Aorta (tissue), 5 donors: ENCODE measurements around the gene LDLRAD4. TPM values are rescaled to one million over a fixed set of nuclear protein-coding genes. Genes with fewer than 3 reads are reported as not detected.

Experiments
- ATAC-seq: fragments of 200-7000 bp; cut with Tn5 transposase; one replicate; pipeline ENCODE4 v1.9.1; 2022; ENCODE audit warnings: moderate library complexity; ENCODE audit not compliant: low FRiP score
- DNase-seq, 2 donors: peaks; one replicate each; pipeline ENCODE4 v3.0.0-alpha.2; 2020
- H3K27ac ChIP-seq, 2 donors: one replicate each; pipeline ENCODE4 v1.5.1; 2013; ENCODE audit warnings: low read length in 2 of 2, mild to moderate bottlenecking in 2 of 2, moderate library complexity in 2 of 2, control low read depth in 1 of 2, inconsistent platforms in 1 of 2, low read depth in 1 of 2
- H3K27me3 ChIP-seq, 2 donors: one replicate each; pipeline ENCODE4 v1.6.1; 2013; ENCODE audit warnings: control low read depth in 1 of 2, low read length in 1 of 2, mild to moderate bottlenecking in 1 of 2, moderate library complexity in 1 of 2; ENCODE audit not compliant: insufficient read depth in 2 of 2, control insufficient read depth in 1 of 2
- H3K36me3 ChIP-seq, 2 donors: one replicate each; pipeline ENCODE4 v1.6.1; 2013; ENCODE audit warnings: control low read depth in 1 of 2, low read length in 1 of 2, mild to moderate bottlenecking in 1 of 2; ENCODE audit not compliant: insufficient read depth in 2 of 2, control insufficient read depth in 1 of 2
- H3K4me1 ChIP-seq, 2 donors: one replicate each; pipeline ENCODE4 v1.6.1; 2013; ENCODE audit warnings: low read length in 2 of 2, control low read depth in 1 of 2, mild to moderate bottlenecking in 1 of 2, moderate library complexity in 1 of 2; ENCODE audit not compliant: insufficient read depth in 2 of 2, control insufficient read depth in 1 of 2
- H3K4me3 ChIP-seq, 2 donors: one replicate each; pipeline ENCODE4 v1.5.1; 2013; ENCODE audit warnings: low read length in 2 of 2, control low read depth in 1 of 2, mild to moderate bottlenecking in 1 of 2
- H3K9me3 ChIP-seq: one replicate; pipeline ENCODE4 v1.6.1; 2013; ENCODE audit warnings: mild to moderate bottlenecking, low read length; ENCODE audit not compliant: control insufficient read depth
- WGBS, 2 donors: extraction: QIAGEN DNeasy Blood & Tissue Kit; methylation state at CpG; one replicate each; pipeline ENCODE4 v1.1.7; 2013; 5-methylcytosine and 5-hydroxymethylcytosine counted together
- intact Hi-C, 2 donors: fragments of 100-400 bp; cut with DNase I; formaldehyde crosslinking; loops; one replicate each; pipeline versions ENCODE4 v1.14.2 to v1.15.0; 2022
- polyA plus RNA-seq, 2 donors: library from polyadenylated mRNA; stranded (reverse); fragments of 200-250 nt; gene quantifications; one replicate each; pipeline ENCODE4 v1.2.3, GENCODE V29; 2013
- total RNA-seq, 2 donors: library from RNA; stranded (reverse); fragmentation: NEBNext Ultra II Directional; extraction: Animal tissue kit (Norgen Biotek cat#: 25700); gene quantifications; one replicate each; pipeline ENCODE4 v1.2.1, GENCODE V29; 2021
- donor health status: healthy with polysubstance abuse.
- donor health status: Bipolar disorder and iron deficiency.
- donor health status: DM: no; HTN: no; CAD: no.
- donor health status: DM: no; HTN: no; CAD: no.
- donor health status: DM: yes; HTN: yes; CAD: no.

The LDLRAD4 gene
- total and polyA plus RNA-seq, 4 donors, result 7.0 to 112 (median 36.9) TPM

DNA sequence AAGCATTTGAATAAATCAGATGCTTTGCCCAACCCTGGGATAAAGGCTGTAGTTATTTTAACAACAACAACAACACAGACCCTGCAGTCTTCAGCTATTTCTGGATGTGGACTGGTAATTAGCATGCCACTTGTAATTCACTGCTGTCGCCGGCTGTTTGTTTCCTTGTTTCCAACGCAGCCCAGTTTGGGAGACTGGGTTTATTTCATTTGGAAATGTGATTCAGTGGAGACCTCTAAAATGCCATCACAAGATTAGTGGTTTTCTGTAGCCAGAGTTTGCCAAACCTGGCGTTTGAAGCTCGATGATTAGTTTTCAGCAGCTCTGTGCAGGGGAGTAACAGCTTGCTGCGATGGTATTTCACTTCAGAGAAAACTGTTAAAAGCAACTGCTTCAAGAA is 83.5 kb downstream of the LDLRAD4 start:
- Histone ChIP-seq H3K4me3 (no peak overlapping the region), H3K9me3 (no peaks in the 10 kb centered on the region), H3K27me3 (no peaks in the 10 kb centered on the region), H3K36me3 (no peaks in the 10 kb centered on the region), H3K27ac (no peak overlapping the region), H3K4me1 (peaks cover 0 to 4% of the 10 kb centered on the region in 2 donors)
- 8 to 9% methylated on average over 6 of the region's 6 CpGs for WGBS, 2 donors
- ATAC-seq (no peak), DNase-seq (no peak)
- intact Hi-C loops, result no loop called here

DNA sequence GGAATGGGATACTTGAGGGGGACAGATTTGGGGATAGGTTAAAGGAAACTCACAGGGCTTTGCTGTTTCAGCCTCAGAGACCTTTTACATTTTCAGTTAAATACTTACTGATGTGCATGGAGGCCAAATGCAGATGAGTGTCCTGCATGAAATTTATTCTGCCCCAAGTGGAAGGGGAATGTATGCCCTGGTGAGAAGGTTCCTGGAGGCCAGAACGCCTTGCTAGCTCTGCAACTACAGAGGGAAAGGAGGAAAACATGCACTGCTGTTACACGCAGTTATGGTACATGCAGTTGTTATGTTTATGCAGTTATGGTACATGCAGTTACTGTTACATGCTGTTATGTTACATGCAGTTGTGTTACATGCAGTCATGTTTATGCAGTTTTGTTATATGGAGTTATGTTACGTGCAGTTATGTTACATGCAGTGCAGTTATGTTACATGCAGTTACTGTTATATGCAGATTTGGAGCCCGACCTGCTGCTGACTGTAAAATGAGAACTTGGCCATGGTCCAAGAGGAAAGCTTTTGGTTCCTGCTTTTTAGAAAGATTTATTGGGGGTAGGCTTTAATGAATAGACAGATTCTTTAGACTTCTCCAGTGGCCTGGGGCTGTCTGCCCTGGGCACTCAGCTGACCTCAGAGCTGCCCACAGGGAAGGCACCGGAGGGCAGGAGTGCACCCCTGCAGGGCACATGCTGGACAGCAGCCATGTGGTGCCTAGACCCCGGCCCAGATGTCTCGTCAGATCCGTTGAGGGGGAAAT is 84.1 kb downstream of the LDLRAD4 start:
- Histone ChIP-seq H3K27me3 (no peaks in the 10 kb centered on the region), H3K4me1 (peaks cover 0 to 4% of the 10 kb centered on the region in 2 donors), H3K36me3 (no peaks in the 10 kb centered on the region), H3K27ac (no peak overlapping the region), H3K4me3 (no peak overlapping the region), H3K9me3 (no peaks in the 10 kb centered on the region)
- WGBS, 2 donors, result 30 to 36% methylated on average over 8 of the region's 8 CpGs
- DNase-seq (peak in 1 of 2 donors; percentile 61), ATAC-seq (no peak)
- intact Hi-C loops, result no loop called here

DNA sequence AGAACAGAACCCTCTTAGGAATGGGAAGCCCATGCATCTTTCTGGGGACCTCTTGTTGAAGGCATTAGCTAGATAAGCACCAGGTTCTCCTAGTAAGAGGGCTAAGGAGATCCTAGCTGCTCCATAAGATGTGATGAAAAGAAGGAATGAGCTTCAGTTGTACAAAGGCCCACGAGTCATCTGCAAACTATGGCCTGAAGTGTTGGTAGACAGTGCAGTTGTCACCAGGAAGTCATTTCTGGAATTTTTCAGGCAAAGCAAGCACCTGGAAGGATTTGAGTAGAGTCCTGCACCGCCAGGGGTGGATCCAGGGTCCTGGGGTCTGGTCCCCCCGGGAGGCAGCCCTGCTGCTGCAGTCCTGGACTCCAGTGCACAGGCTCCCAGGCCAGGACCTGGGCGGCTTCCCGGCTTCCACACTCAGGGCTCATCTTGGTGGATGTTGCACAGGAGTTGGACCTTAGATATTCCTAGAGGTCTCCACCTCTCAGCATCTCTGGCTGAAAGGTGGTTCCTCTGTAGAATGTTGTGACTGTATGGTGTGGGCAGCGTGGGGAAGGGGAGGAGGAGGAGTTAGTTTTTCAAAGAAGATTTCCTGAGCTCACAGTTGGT is 85.3 kb downstream of the LDLRAD4 start:
- no peak for DNase-seq
- WGBS, 2 donors, result 87 to 92% methylated on average over 6 of the region's 6 CpGs
- Histone ChIP-seq H3K27me3 (no peaks in the 10 kb centered on the region), H3K36me3 (no peaks in the 10 kb centered on the region), H3K27ac (no peak overlapping the region), H3K4me3 (no peak overlapping the region), H3K4me1 (peaks cover 0 to 4% of the 10 kb centered on the region in 2 donors), H3K9me3 (no peaks in the 10 kb centered on the region)
- intact Hi-C loops, result no loop called here
- ATAC-seq, result no peak

DNA sequence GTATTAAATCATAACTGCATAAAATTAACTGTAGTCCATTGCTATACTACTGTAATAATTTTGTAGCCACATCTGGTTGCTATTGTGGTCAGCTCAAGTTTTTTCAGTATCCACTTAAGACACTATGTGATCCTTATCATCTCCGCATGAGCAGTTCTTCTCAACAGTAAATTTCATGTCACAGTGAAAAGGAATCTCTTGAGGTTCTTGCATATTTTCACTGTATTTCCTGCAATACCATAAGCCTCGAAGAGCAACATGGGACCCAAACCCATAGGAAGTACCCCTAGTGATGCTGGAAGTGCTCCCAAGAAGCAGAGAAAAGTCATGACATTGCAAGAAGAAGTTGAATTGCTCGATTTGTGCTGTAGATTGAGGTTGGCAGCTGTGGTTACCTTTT is 86.7 kb downstream of the LDLRAD4 start:
- no peak for ATAC-seq
- WGBS, 2 donors, result 96 to 97% methylated on average over 3 of the region's 3 CpGs
- intact Hi-C loops, result no loop called here

DNA sequence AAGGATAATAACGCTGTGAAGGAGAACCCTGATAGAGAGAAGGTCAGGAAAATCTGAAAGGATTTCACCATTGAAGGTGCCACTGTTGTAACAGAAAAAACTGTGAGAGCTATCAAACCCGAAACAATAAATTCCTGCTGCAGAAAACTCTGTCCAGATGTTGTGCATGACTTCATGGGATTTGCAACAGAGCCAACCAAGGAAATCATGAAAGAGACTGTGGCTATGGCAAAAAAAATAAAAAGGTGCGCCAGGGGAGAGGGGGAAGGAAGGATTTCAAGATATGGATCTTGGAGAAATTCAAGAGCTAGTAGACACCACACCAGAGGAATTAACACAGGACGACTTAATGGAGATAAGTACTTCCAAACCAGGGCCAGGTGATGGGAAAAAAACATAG is 88.0 kb downstream of the LDLRAD4 start:
- H3K36me3 ChIP-seq, result no peaks in the 10 kb centered on the region
- no peaks in the 10 kb centered on the region for H3K27me3 ChIP-seq
- intact Hi-C loops, result no loop called here
- DNase-seq, result no peak
- no peak overlapping the region for H3K4me3 ChIP-seq
- WGBS, 2 donors, result 50 to 58% methylated on average over 4 of the region's 4 CpGs
- no peak overlapping the region for H3K27ac ChIP-seq
- no peak for ATAC-seq
- H3K9me3 ChIP-seq, result no peaks in the 10 kb centered on the region
- peaks cover 0 to 2% of the 10 kb centered on the region in 2 donors for H3K4me1 ChIP-seq

More for the DNA sequence above, 86.7 kb downstream of the LDLRAD4 start:
- DNase-seq, result no peak
- Histone ChIP-seq H3K4me1 (peaks cover 0 to 4% of the 10 kb centered on the region in 2 donors), H3K9me3 (no peaks in the 10 kb centered on the region), H3K27ac (no peak overlapping the region), H3K27me3 (no peaks in the 10 kb centered on the region), H3K4me3 (no peak overlapping the region), H3K36me3 (no peaks in the 10 kb centered on the region)

DNA sequence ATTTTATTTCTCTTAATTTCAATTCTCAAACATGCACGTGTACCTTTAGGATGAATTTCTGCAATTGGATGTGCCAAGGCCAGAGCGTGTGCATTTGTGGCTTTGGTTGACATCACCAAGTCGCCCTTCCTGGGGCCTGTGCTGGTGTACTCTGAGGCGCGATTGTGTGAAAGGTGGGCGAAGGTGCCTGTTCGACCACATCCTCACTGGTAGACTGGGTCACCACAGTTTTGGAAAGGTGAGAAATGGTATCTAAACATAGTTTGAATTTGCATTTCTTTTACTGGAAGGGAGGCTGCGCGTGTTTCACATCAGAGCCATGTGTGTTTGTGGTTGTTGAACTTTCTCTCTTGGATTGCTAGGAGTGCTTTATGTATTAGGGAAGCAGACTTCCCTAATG is 89.8 kb downstream of the LDLRAD4 start:
- intact Hi-C loops, result no loop called here
- 81 to 82% methylated on average over 9 of the region's 9 CpGs for whole genome bisulfite sequencing, 2 donors

DNA sequence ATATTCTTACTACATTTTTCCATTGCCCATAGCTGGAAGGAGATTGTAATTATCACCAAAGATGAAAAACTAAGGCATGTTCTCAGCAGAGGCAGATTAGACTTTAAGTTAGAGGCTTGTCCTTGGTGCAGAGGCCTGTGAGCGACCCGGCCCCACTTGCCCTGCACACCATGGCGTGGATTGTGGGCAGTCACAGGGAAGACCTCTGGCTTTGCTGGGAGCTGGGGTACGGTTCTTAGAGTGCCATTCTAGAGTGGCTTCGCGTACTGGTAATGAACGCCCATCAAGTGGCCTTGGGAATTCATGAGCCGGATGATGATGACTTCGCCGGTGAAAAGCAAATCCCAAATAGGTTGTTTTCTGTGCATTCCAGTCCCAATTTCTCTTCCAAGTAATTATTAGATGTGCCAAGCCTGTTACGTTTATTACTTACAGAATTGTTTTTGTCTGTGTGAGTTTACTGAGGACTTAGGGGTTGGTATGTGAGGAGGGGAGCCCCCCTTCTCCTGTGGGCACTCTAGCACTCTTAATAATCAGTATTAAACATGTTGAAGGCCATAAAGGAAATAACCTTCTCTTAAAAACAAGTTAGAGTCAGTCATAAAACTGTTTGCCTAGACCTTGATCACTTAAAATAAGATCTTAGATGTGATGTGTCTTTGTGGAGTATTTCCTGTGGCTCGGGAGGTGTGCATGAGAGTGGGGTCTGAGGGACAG is 90.6 kb downstream of the LDLRAD4 start:
- ATAC-seq, result no peak
- intact Hi-C loops, result no loop called here
- Histone ChIP-seq H3K4me1 (no peaks in the 10 kb centered on the region), H3K4me3 (no peak overlapping the region), H3K9me3 (no peaks in the 10 kb centered on the region), H3K27ac (no peak overlapping the region), H3K36me3 (no peaks in the 10 kb centered on the region), H3K27me3 (no peaks in the 10 kb centered on the region)
- 80 to 81% methylated on average over 12 of the region's 12 CpGs for WGBS, 2 donors
- DNase-seq, result no peak

More for the DNA sequence above, 89.8 kb downstream of the LDLRAD4 start:
- Histone ChIP-seq H3K4me1 (no peaks in the 10 kb centered on the region), H3K27ac (no peak overlapping the region), H3K27me3 (no peaks in the 10 kb centered on the region), H3K4me3 (no peak overlapping the region), H3K9me3 (no peaks in the 10 kb centered on the region), H3K36me3 (no peaks in the 10 kb centered on the region)
- DNase-seq (no peak), ATAC-seq (no peak)

DNA sequence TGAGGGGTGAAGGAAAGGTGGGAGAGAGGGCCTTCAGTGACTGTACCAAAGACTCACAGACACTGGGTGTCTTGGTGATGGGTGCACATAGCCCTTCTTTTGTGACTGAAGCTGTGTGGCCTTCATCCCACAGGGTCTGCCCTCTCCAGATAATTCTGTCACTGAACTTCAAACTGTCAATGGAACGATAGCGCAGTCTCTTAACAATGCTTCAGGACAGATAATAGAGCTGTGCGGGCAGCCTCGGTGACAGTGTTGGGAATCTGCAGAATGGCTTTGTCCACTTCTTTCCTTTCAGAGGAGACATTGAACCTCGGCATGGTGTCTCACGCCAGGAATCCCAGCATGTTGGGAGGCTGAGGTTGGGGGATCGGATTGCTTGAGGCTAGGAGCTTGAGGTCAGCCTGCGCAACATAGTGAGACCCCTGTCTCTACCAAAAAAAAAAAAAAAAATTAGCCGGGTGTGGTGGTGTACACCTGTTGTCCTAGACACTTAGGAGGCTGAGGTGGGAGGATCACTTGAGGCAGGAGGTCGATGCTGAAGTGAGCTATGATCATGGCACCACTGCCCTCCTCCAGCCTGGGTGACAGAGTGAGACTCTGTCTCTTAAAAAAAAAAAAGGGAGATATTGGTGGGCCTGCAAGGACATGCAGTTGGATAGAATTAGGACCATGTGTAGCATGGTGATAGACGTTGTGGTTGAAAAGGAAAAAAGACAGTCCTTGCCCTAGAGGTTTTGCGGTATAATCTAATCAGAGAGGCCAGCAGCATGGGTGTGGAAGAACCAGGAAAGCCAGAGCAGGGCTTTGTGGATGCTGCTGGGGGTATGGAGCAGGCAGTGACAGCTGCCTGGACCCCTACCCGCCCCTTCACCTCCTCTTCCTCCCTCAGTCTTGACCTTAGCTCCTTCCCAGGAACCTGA is 91.4 kb downstream of the LDLRAD4 start:
- WGBS, 2 donors, result 94 to 96% methylated on average over 13 of the region's 13 CpGs
- no peak for ATAC-seq
- Histone ChIP-seq H3K27ac (no peak overlapping the region), H3K36me3 (no peaks in the 10 kb centered on the region), H3K27me3 (no peaks in the 10 kb centered on the region), H3K9me3 (no peaks in the 10 kb centered on the region), H3K4me3 (no peak overlapping the region), H3K4me1 (no peaks in the 10 kb centered on the region)
- intact Hi-C loops, result no loop called here
- no peak for DNase-seq
